ENCODE data around the gene AGBL2.
"Not testable (repeated sequence)": the region's sequence is repeated elsewhere in the genome, so short reads cannot be mapped to it uniquely, and the experiment has no call there.

AGBL2 gene

GRCh38 chr11:47645500-47645899 lies 69.7 kb downstream of the AGBL2 start:
- H3K9me3 ChIP-seq, result no peaks in the 10 kb centered on the region
- no peaks in the 10 kb centered on the region for H3K36me3 ChIP-seq

GRCh38 chr11:47642099-47642855 lies 72.9 kb downstream of the AGBL2 start, which contains the start of gene MTCH2:
MTCH2 (minus strand) TSS chr11:47642559; CDS start chr11:47642465, 94 bp downstream.
- peak; percentile 85 for TF ChIP-seq CTCF (IDR thresholded peaks at IDR 0.05)
- Histone ChIP-seq H3K36me3 (no peaks in the 10 kb centered on the region), H3K4me3 (ENCODE audit: low read depth in 1 of 2, low read length in 1 of 2) (peak within 1 kb of the TSS; percentile 83 to 92), H3K27me3 (no peaks in the 10 kb centered on the region), H3K27ac (peak within 1 kb of the TSS; percentile 89), H3K9me3 (no peaks in the 10 kb centered on the region), H3K4me1 (ENCODE audit: control insufficient read depth in 1 of 2, insufficient read depth in 1 of 2, low read depth in 1 of 2, low read length in 1 of 2) (peaks cover 14 to 16% of the 10 kb centered on the region in 2 experiments)

More at GRCh38 chr11:47645500-47645899, 69.7 kb downstream of the AGBL2 start:
- H3K4me3 ChIP-seq (ENCODE audit: low read depth in 1 of 2, low read length in 1 of 2), result no peak overlapping the region
- no peaks in the 10 kb centered on the region for H3K27me3 ChIP-seq
- no peak overlapping the region for H3K27ac ChIP-seq
- H3K4me1 ChIP-seq (ENCODE audit: control insufficient read depth in 1 of 2, insufficient read depth in 1 of 2, low read depth in 1 of 2, low read length in 1 of 2), result peaks cover 14 to 16% of the 10 kb centered on the region in 2 experiments
- no peak for TF ChIP-seq CTCF (IDR thresholded peaks at IDR 0.05)

GRCh38 chr11:47641600-47642098 lies 73.5 kb downstream of the AGBL2 start:
- TF ChIP-seq CTCF (IDR thresholded peaks at IDR 0.05), result no peak
- peak overlapping the region; percentile 89 for H3K27ac ChIP-seq
- H3K4me1 ChIP-seq (ENCODE audit: control insufficient read depth in 1 of 2, insufficient read depth in 1 of 2, low read depth in 1 of 2, low read length in 1 of 2), result peaks cover 14 to 16% of the 10 kb centered on the region in 2 experiments
- H3K9me3 ChIP-seq, result no peaks in the 10 kb centered on the region
- H3K27me3 ChIP-seq, result no peaks in the 10 kb centered on the region
- peak overlapping the region; percentile 83 to 92 for H3K4me3 ChIP-seq (ENCODE audit: low read depth in 1 of 2, low read length in 1 of 2)
- H3K36me3 ChIP-seq, result no peaks in the 10 kb centered on the region

- not testable (repeated sequence) for H3K36me3 ChIP-seq; H3K27me3 ChIP-seq; H3K27ac ChIP-seq; H3K4me3 ChIP-seq (ENCODE audit: low read depth in 1 of 2, low read length in 1 of 2); H3K9me3 ChIP-seq
- H3K4me1 ChIP-seq (ENCODE audit: control insufficient read depth in 1 of 2, insufficient read depth in 1 of 2, low read depth in 1 of 2, low read length in 1 of 2), result peaks cover 14 to 16% of the 10 kb centered on the region in 2 experiments
These were observed 74.7 kb downstream of the AGBL2 start for GRCh38 chr11:47640506-47640905.

- not testable (repeated sequence) for H3K4me3 ChIP-seq (ENCODE audit: low read depth in 1 of 2, low read length in 1 of 2); H3K4me1 ChIP-seq (ENCODE audit: control insufficient read depth in 1 of 2, insufficient read depth in 1 of 2, low read depth in 1 of 2, low read length in 1 of 2); H3K27ac ChIP-seq; H3K9me3 ChIP-seq; H3K27me3 ChIP-seq
- peaks cover 34% of the 10 kb centered on the region for H3K36me3 ChIP-seq
These were observed 78.8 kb downstream of the AGBL2 start for GRCh38 chr11:47636331-47636730.

- Histone ChIP-seq H3K27me3 (no peaks in the 10 kb centered on the region), H3K4me1 (ENCODE audit: control insufficient read depth in 1 of 2, insufficient read depth in 1 of 2, low read depth in 1 of 2, low read length in 1 of 2) (no peaks in the 10 kb centered on the region), H3K27ac (no peak overlapping the region), H3K9me3 (no peaks in the 10 kb centered on the region), H3K36me3 (peaks cover 77% of the 10 kb centered on the region), H3K4me3 (ENCODE audit: low read depth in 1 of 2, low read length in 1 of 2) (no peak overlapping the region)
- no peak for TF ChIP-seq CTCF (IDR thresholded peaks at IDR 0.05)
These were observed 83.7 kb downstream of the AGBL2 start for GRCh38 chr11:47631473-47631872.
